NCI-H2227 (cell line): ENCODE measurements around the gene PRSS48.
"Not testable (repeated sequence)": the region's sequence is repeated elsewhere in the genome, so short reads cannot be mapped to it uniquely, and the experiment has no call there.

Source experiments
- DNase-seq: peaks from one replicate; lab custom pipeline; 2025; ENCODE audit not compliant: unreplicated experiment; lab: John Stamatoyannopoulos, UW

PRSS48 gene

GRCh38 chr4:151315212-151315886 is 38.4 kb downstream of the PRSS48 start:
- DNase-seq = no peak

- DNase-seq = no peak
Observed at GRCh38 chr4:151316645-151317044, 39.7 kb downstream of the PRSS48 start.

- no peak for DNase-seq
Observed at GRCh38 chr4:151318307-151319006, 41.5 kb downstream of the PRSS48 start.

- no peak for DNase-seq
Observed at GRCh38 chr4:151319490-151319889, 42.5 kb downstream of the PRSS48 start.

DNA sequence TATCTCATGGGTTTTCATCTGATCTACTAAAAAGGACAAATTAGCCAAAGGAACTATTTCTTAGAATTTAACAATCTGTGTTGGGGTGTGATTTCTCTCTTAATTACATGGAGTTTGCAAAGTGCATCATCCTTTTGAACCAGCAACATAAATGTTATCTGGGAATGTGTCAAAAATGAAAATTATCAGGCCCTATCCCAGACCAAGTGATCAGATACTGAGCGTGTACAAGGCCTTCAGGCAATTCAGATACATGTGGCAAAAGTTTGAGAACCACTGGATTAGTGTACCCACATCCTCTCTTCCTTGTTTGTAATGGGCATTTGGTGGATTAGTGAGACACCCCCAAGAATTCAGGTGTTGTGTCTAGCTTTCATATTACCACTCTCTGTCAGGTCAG is 44.6 kb downstream of the PRSS48 start:
- DNase-seq = no peak

DNA sequence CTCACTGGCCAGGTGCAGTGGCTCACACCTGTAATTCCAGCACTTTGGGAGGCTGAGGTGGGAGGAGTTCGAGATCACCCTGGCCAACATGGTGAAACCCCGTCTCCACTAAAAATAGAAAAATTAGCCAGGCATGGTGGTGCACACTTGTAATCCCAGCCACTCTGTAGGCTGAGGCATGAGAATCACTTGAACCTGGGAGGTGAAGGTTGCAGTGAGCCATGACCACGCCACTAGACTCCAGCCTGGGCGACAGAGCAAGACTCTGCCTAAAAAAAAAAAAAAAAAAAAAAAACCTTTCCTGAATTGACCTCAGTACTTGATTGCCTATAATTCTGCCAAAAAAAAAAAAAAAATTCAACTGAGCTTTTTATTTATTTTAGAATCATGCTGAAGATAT is 45.2 kb downstream of the PRSS48 start:
- not testable (repeated sequence) for DNase-seq

GRCh38 chr4:151322570-151322969 is 45.6 kb downstream of the PRSS48 start:
- DNase-seq = no peak

DNA sequence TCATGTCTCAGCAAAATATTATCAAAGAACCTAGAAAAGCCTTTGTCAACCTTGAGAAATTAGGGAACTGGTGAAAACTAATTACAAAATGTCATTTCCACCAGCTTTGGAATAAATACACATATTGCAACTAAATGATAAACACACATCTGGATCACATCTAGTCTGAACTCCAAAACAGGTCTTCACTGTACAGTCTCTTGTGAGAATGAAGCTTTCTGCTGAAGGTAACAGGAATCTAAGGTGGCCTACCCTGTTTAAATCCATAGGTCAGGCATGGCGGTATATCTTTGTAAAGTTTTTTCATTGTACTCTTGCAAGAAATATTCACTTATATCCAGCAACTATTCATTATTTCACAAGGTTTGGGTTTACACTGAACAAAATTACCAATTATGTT is 46.7 kb downstream of the PRSS48 start:
- DNase-seq = no peak

DNA sequence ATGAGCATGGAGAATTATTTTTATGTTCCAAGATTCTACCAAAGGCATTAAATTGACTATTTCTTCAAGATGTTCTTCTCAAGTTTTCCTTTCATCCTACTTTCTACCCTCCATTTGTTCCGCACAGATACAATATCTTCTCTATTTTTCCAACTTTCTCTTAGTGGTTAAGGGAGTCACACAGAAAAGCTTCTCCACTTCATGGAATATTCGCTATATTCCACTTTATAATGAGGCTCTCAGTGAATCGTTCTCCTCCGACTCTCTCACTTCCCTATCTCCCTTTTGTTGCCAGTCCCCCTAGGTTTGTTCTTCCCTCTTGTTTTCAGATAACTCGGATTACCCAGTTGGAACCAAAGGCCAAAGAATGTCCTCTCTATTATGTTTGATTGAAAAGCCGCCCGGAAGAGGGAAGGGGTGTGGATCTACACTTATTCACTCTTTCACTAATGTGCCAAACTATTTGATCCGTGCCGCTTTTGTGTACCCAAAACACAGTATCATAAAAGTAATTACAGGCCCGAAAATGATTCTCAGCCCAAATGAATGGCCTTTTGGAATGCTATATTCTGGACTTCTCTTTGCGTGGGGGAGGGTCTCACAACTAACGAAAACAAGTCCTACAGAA is 47.3 kb downstream of the PRSS48 start:
- no peak for DNase-seq

DNA sequence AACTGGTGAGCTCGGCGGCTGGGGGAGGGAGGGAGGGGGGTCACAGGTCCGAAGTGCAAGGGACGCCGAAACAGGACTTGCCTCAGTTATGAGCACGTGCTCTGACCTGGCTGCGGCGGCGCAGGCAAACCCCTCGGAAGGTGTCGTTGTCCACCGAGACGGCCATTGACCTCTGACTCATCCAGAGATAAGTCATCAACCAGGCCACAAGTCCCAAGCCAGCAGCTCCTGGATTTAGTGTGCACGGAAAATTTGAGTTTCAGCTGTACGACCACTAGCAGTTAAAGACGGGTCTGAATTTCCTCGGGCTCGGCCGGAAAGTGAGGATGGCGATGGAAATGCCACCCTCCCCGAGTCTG is 47.8 kb downstream of the PRSS48 start:
- DNase-seq = peak; percentile 27

DNA sequence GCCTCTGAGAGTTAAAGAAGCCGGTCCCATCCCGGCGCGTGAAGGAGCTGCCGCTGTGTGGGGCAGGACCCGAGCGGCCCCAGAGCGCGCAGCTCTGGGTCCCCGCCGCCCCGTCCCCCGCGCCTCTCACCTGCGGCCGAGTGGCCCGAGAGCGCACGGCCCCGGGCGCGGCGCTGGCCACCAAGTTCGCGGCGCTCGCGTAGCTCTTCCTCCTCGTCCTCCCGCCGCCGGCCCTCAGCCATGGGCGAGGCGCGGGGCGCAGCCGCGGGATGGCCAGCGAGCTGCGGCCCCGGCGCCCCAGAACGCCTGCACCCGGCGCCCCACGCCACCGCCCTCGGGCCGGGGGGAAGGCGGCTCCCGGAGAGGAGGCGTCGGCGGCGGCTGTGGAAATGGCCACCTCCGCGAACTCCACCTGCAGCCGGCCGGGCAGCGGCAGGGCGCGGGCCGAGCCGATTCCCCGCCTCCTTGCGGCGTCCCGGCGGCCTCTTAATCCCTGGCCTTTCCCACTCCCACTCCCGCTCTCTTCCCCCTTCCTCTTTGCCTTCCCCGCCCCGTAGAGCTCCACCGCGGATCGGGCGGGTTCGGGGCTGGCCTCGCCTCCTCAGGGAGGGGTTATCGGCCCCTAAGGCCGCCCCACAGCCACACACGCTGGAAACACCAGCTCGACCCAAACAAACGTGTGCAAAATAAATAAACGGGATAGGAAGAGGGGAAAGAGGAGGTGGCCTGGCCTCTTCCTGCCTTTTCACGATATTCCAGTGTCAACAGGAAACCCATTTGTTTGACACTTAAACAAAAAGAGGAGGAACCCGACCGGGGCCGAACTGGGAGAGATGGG is 48.4 kb downstream of the PRSS48 start, which contains the start of gene SH3D19:
Gene SH3D19, minus strand, starts transcription at position 495 of the 838 bp plus-strand sequence. Its CDS starts 253 bp downstream, at position 242.
- peak; percentile 46 for DNase-seq

DNA sequence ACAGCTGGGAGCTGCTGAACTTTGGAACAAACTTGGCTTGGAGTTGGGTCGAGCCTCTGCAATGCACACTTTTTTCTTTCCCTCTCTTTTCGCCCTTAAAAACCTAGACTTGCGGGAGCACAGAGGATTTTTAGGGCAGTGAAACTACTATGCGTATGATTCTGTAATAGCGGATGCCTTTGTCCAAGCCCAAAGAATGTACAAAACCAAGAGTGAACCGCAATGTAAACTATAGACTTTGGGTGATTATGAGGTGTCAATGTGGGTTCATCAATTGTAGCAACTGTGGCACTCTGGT is 48.9 kb downstream of the PRSS48 start:
- DNase-seq = no peak

- DNase-seq = no peak
Observed at GRCh38 chr4:151329217-151330007, 52.5 kb downstream of the PRSS48 start.

GRCh38 chr4:151331276-151332042 is 54.5 kb downstream of the PRSS48 start:
- DNase-seq = no peak

GRCh38 chr4:151339467-151339866 is 62.5 kb downstream of the PRSS48 start:
- DNase-seq = no peak

- no peak for DNase-seq
Observed at GRCh38 chr4:151340751-151341385, 63.9 kb downstream of the PRSS48 start.
